ENCODE results near the gene SRGAP3.

- TF ChIP-seq CTCF (IDR thresholded peaks at IDR 0.05) (no peak), ZFX (IDR thresholded peaks at IDR 0.05; ENCODE audit: borderline replicate concordance) (no peak)
These were observed 267.7 kb downstream of the SRGAP3 start for GRCh38 chr3:8981700-8982099.
